ENCODE measurements around the gene CSF1.
"Not testable (repeated sequence)": the region's sequence is repeated elsewhere in the genome, so short reads cannot be mapped to it uniquely, and the experiment has no call there.

The CSF1 gene

GRCh38 chr1:109910123-109910962, at the start of gene CSF1:
Gene CSF1, plus strand, starts transcription at chr1:109910849. Its CDS starts 175 bp downstream, at chr1:109911024.
- DNase-seq (ENCODE audit: low read depth): peak; percentile 58

DNA sequence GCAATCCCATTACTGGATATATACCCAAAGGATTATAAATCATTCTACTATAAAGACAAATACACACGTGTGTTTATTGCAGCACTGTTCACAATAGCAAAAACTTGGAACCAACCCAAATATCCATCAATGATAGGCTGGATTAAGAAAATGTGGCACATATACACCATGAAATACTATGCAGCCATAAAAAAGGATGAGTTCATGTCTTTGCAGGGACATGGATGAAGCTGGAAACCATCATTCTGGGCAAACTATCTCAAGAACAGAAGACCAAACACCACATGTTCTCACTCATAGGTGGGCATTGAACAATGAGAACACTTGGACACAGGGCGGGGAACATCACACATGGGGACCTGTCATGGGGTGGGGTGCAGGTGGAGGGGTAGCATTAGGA, 49.0 kb upstream of the CSF1 start:
- not testable (repeated sequence) for DNase-seq (ENCODE audit: low read depth)

GRCh38 chr1:109863667-109864046, 47.0 kb upstream of the CSF1 start:
- DNase-seq (ENCODE audit: low read depth): no peak

DNA sequence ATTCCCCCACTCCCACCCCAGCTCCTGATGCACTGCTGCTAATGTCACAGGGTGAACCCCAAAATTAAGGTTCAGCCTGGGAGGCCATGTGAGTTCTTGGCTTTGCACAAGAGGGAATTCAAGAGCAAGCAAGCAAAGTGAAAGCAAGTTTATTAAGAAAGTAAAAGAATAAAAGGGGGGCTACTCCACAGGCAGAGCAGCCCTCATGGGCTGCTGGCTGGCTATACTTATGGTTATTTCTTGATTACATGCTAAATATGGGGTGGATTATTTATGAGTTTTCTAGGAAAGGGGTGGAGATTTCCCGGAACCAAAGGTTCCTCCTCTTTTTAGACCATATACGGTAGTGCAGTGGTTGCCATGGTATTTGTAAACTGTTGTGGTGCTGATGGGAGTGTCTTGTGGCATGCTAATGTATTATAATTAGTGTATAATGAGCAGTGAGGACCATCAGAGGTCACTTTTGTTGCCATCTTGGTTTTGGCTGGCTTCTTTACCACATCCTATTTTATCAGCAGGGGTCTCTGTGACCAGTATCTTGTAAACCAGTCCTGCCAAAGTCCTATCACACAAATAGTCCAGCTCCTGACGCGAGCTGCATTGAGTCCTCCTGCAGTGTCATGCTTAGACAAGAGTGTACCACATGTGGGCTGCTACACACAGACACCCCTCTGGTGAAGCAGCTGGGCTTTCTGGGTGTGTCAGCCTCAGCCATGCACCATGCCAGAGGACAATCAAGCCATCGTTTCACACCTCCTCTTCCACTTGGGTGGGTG, 46.4 kb upstream of the CSF1 start:
- no peak for DNase-seq (ENCODE audit: low read depth)

GRCh38 chr1:109864930-109865612, 45.6 kb upstream of the CSF1 start:
- DNase-seq (ENCODE audit: low read depth): no peak

DNA sequence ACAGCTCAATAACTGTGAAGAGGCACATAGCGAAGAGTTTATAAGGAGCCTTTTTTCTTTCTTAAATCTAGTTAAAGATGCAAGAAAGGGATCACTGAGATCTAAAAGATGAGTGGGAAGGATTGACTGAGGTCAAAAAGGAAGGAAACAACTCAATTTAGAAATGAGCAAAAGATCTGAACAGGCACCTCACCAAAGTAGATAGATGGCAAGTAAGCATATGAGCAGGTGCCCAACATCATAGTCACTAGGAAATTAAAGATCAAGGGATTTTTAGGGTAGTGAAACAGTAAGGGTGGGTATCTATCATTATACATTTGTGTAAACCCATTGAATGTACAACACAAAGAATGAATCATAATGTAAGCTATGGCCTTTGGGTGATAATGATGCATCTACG, 44.6 kb upstream of the CSF1 start:
- DNase-seq (ENCODE audit: low read depth): no peak

GRCh38 chr1:109873278-109874175, 37.1 kb upstream of the CSF1 start:
- no peak for DNase-seq (ENCODE audit: low read depth)

DNA sequence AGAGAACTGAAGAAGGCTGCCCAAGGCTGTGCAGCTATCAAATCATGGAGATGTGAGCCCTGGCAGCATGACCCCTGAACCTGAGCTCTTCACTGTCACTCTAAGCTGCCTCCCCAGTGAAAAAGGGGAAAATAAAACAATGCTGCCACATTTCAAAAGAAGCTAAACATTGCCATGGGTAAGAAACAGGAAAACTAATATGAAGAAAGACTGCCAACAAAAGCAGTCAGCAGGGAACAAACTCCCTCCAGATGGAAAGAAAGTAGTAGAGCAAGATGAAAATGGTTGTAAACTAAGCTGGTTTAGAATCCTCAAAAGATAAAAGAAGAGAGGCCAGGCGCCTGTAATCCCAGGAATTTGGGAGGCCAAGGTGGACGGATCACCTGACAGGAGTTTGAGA, 36.2 kb upstream of the CSF1 start:
- DNase-seq (ENCODE audit: low read depth): no peak

DNA sequence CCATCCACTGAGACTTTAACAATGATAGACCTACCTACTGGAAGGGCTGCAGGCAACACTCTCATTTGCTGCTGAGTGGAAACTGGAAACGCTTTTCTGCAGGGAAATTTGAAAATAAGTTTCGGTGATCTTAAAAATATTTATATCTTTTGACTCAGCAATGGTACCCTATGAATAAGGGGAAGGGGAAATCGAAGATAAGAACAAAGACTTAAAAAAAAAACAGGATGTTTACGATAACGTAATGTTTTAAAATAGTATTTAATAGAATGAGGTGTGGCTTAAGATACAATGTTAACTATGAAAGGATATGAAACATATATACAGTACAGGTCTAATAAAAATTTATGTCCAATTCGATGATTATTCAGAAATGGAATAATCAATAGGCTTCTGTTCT, 34.8 kb upstream of the CSF1 start:
- no peak for DNase-seq (ENCODE audit: low read depth)

- DNase-seq (ENCODE audit: low read depth): no peak
Measured at GRCh38 chr1:109876617-109877316, 33.9 kb upstream of the CSF1 start.

GRCh38 chr1:109877317-109877771, 33.3 kb upstream of the CSF1 start:
- no peak for DNase-seq (ENCODE audit: low read depth)

GRCh38 chr1:109877776-109878175, 32.9 kb upstream of the CSF1 start:
- DNase-seq (ENCODE audit: low read depth): no peak

- no peak for DNase-seq (ENCODE audit: low read depth)
Measured at GRCh38 chr1:109878531-109879104, 32.0 kb upstream of the CSF1 start.

DNA sequence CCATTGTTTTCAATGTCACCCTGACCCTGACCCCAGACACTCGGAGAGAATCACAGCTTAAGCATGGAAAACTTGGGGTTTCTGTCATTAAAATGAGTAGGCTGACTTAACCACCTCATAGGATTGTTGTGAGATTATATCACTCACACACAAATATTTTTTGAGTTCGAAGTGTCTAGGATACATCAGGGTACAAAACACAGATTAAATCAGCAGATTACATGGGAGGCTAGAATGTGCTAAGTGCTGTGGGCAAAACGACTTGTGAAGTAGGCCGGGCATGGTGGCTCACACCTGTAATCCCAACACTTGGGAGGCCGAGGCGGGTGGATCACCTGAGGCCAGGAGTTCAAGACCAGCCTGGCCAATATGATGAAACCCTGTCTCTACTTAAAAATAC, 31.3 kb upstream of the CSF1 start:
- DNase-seq (ENCODE audit: low read depth): not testable (repeated sequence)

GRCh38 chr1:109879881-109880525, 30.6 kb upstream of the CSF1 start:
- no peak for DNase-seq (ENCODE audit: low read depth)

- DNase-seq (ENCODE audit: low read depth): no peak
Measured at GRCh38 chr1:109880971-109881894, 29.4 kb upstream of the CSF1 start.

DNA sequence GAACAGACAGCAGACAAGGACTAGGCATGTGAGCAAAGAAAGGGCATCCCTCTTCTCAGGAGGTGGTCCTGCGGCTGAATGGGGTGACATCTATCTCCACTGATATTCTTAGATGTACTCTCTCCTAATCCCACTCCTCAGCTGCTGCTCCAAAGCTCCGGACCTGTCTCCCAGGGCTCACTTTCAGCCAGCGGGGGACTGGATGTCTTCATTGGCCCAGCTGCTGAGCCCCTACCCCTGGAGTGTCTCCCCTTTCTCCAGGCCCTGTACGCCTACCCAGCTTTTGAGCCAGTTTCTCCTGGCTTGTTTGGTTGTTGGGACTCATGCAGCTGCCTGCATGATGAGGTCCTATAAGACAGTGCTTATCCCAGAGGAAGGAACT, 28.8 kb upstream of the CSF1 start:
- no peak for DNase-seq (ENCODE audit: low read depth)

DNA sequence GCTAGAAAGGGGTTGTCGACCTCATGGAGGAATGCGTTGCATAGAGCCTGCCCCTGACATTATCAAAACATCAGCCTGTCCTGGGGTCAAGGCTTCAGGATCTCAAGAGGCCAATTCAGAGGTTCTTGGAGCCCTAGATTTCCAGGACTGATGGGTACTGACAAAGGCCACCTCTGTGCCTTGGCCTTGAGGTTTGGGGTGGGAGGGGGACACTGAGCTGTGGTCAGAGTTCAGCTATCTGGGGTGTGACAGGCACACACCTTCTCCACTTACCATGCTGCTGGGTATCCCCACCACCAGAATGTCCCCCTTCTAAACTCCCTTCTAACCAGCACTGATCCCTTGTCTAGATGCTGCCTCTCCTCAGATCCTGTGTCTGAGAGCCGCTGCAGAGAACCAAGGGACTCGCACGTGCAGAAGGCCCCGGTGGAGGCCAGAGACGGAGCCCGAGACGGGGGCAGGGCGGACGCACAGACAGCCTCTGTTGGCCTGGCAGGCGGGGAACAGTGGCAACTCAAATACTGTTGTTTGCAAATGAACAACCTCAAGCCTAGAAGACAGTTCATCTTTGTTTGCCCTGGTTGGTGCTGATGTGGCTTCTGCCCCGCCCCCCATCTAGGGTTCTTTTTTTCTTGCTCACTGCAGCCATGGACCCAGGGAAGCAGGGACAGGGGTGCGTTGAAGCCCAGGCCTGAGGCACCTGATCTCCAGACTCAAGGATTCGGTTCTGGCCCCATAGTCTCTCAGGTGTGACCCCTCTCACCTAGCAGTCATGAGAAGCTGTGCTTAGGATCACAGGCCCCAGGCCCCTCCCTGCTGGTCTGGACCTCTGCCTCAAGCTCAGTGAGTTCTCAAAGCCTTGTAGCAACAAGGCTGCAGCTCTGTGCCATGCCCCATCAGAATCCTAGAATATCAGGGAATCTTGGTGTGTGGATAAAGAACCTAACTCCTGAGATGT, 28.1 kb upstream of the CSF1 start:
- DNase-seq (ENCODE audit: low read depth): no peak
